GM21526 (cell line): ENCODE measurements around the gene CANT1.
"Not testable (repeated sequence)": the region's sequence is repeated elsewhere in the genome, so short reads cannot be mapped to it uniquely, and the experiment has no call there.

Source experiments
- ATAC-seq: cut with Tn5 transposase; IDR thresholded peaks from one replicate; pipeline ENCODE4 v1.9.1; 2021; ENCODE audit warnings: moderate library complexity; ENCODE audit not compliant: unreplicated experiment, low FRiP score

The CANT1 gene

GRCh38 chr17:79043931-79044320 lies 34.4 kb upstream of the CANT1 start:
- ATAC-seq = no peak

DNA sequence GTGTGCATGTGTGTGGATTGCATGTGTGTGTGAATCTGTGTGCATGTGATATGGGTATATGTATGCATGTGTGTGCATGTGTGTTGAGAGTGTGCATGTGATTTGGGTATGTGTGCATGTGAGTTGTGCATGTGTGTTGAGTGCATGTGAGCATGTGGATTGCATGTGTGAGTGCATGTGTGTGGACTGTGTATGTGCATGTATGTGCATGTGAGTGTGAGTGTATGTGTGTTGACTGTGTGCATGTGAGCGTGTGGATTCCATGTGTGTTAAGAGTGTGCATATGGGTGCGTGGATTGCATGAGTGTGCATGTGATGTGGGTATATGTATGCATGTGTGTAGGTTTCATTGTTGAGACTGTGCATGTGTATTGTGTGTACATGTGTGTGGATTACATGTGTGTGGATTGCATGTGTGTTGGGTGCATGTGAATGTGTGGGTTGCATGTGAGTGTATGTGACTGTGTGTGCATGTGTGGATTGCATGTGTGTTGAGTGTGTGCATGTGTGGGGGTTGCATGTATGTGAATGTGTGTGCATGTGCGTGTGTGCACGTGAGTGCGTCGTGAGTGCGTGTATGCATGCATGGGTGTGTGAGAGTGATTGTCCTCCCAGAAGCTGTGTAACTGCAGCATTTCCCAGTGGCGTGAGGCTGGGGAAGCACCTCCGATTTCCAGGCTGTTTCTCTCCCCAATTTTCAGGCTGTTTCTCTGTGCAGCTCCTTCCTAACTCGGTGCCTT lies 33.8 kb upstream of the CANT1 start:
- no peak for ATAC-seq

GRCh38 chr17:79042421-79043190 lies 33.0 kb upstream of the CANT1 start:
- ATAC-seq = no peak

DNA sequence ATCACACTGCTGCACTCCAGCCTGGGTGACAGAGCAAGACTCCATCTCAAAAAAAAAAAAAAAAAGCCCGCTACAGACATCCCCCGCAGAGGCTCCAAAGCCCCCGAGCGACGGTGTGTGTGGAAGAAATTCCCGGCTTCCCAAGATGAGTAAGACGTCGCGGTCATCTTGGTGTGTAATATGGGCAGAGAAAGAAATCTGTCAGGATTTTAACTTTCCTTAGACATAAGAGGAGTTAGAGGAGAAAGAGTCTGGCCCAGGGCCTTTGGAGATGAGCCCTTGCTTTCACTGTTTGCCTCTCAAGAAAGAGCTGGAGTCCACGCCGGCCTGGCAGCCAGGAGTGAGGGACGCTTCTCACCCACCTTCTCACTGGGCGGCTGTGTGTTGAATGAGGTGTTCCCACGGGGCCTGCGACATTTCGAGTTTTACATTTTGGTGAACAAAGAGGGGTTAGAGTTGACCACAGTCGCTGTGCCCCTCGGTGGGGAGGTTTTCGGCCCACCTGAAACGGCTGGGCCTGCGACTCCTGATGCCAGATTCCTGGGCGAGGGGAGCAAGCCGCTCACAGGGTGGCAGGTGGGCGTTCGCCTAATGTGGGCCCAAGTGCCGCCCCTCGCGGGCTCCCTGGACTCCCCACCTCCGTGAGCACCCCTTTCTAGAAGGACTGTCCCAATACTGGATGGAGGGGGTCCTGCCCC lies 32.3 kb upstream of the CANT1 start:
- ATAC-seq = no peak

GRCh38 chr17:79041041-79041570 lies 31.5 kb upstream of the CANT1 start:
- no peak for ATAC-seq

GRCh38 chr17:79039886-79040285 lies 30.3 kb upstream of the CANT1 start:
- no peak for ATAC-seq

DNA sequence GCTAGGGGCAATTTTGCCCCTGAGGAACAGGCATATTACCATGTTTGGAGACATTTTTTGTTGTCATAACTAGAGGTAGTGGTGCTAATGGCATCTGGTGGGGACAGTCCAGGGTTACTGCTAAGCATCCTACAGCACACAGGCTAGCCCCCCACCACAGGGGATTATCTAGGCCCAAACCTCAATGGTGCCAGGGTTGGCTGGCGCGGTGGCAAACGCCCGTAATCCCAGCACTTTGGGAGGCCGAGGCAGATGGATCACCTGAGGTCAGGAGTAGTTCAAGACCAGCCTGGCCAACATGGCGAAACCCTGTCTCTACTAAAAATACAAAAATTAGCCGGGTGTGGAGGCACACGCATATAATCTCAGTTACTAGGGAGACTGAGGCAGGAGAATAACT lies 29.6 kb upstream of the CANT1 start:
- no peak for ATAC-seq

- ATAC-seq = no peak
Measured at GRCh38 chr17:79038545-79039135, 29.1 kb upstream of the CANT1 start.

DNA sequence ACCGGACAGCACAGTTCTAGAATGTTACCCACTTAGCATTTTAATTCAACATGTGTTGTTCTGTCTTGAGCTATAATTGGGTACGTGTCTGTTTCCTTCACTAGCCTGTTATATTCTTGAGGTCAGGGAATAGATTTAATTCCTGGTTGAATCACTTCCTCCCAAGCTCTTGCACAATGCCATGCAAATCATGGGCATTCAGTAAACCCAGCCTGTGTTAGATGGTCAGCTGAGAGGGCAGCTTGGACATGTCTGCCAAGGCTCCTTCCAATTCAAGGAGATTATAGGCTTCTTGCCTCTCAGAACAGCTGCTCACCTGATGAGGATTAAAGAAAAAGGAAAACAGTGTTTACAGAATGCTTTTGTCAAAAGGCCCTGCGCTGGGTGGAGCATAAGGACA lies 27.0 kb upstream of the CANT1 start:
- no peak for ATAC-seq

DNA sequence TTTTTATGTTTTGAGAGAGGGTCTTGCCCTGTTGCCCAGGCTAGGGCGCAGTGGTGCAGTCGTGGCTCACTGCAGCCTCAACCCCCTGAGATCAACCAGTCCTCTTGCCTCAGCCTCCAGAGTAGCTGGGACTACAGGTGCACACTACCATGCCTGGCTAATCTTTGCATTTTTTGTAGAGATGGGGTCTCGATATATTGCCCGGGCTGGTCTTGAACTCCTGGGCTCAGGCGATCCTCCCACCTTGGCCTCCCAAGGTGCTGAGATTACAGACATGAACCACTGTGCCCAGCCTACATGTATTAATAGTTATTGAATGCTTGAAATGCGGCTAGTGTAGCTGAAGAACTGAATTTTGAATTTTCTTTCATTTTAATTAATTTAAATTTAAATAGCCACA lies 26.6 kb upstream of the CANT1 start:
- no peak for ATAC-seq

DNA sequence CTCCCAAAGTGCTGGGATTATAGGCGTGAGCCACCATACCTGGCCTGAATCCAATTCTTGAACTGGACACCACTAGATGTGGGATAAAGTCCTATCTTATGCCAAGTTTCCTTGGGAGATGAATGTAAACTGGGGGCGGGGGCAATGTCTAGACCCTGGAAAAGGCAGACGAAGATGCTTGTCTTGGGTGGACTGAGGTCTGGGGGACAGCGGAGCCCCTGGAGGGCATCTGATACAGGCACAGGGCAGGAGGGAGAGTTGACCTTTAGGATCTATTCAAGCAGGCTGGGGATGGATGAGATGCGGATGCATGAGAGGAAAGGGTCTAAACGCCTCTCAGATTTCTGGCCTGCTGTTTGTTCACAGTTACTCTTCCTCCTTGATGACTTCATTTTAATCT lies 26.1 kb upstream of the CANT1 start:
- ATAC-seq = no peak

- no peak for ATAC-seq
Measured at GRCh38 chr17:79034931-79035485, 25.4 kb upstream of the CANT1 start.

GRCh38 chr17:79033741-79034501 lies 24.4 kb upstream of the CANT1 start:
- ATAC-seq = no peak

- ATAC-seq = no peak
Measured at GRCh38 chr17:79033046-79033616, 23.6 kb upstream of the CANT1 start.

DNA sequence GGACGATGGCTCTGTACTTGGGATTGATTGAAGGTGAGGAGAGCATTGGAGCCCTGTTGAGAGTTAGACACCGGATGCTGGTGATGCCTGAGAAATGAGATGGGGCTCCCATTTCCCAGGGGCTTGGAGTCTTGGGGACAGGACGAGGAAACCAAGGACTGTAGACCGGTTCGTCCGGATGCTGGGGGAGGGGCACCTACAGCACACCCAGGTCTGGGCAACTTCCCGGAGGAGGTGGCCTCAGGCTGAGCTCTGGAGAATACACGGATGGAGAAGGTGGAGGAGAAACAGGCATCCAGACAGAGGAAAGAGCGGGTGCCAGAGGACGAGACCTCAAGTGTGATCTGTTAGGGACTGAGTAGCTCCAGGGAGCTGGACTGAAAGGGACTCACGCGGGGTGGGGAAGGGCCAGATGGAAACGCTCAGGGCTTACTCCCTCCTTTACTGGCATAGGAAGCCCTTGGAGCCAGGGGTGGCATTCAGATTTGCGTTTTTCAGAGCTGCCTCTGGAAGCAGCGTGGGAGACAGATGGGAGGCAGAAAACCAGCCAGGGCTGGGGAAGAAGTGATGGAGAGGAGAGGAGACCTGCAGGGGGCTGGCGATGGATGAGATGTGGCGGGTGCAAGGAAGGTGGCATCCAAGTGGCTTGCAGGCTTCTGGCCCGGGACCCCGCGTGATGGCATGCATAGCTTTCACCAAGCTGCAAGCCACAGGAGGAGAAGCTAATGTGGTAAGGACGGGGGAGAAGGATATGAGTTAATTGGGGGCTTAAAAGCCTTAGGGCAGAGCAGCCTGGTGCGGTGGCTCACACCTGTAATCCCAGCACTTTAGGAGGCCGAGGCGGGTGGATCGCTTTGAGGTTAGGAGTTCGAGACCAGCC lies 22.7 kb upstream of the CANT1 start:
- ATAC-seq = no peak

- ATAC-seq = not testable (repeated sequence)
Measured at GRCh38 chr17:79030636-79031035, 21.1 kb upstream of the CANT1 start.

DNA sequence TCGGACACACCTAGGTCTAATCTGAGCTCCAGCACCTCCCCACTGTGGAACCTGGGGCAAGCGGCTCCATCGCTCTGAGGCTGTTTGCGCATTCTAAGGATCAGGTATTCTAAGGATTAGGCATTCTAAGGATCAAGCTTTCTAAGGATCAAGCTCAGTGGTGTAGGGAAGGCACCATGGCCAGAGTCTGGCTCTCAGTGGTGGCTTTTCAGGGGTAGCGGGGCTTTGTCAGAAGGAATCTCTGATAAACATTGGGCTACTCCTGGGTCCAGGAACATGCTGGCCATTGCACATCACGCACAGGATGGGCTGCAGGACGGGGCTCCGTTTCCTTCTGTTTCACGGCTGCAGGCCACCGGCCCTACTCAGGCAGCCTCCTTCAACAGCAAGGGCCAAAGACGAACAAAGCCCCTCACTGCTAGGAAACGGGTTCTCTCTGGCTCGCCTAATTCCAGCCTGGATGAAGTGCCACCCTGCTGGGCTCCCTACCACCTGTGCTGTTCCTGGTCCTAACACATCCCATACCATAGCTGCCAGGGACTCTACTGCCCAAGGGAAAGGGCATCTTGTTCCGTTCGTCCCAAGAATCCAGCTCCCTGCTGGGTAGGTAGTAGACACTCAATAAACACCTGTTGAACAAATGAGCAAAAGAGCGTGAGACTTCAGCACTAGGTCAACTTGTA lies 19.9 kb upstream of the CANT1 start:
- ATAC-seq = no peak
